ENCODE data around the gene ADCY1.

The ADCY1 gene

DNA sequence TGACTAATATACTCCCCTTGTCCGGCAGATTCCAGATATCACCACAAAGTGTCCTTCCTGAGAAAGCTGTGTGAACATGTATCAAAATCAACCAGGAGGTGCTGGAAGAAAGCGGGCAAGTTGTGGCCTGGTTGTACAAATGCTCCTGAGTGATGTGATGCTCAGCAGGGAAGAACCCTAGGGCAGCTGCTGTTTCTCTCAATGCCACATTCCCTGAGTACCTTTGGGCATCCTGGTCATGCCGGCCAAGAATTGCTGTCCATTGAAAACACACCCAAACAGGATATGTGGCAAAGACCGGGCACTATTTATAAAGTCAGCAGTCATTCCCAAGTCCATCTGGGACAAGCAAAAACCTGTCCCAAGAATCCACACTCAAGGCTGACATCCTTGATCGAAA, 7.8 kb upstream of the ADCY1 start:
- Histone ChIP-seq H2AFZ (ENCODE audit: low read depth, low read length) (no peak overlapping the region), H3K4me2 (ENCODE audit: low read length) (no peak overlapping the region), H3K79me2 (ENCODE audit: low read length) (no peaks in the 10 kb centered on the region), H3K27me3 (ENCODE audit: low read depth, low read length) (no peaks in the 10 kb centered on the region), H3K9ac (ENCODE audit: low read length) (no peak overlapping the region), H3K4me1 (ENCODE audit: low read length) (no peaks in the 10 kb centered on the region), H4K20me1 (ENCODE audit: insufficient read depth, low read length) (no peaks in the 10 kb centered on the region), H3K27ac (ENCODE audit: low read length) (no peak overlapping the region), H3K9me3 (ENCODE audit: insufficient read depth, low read length) (no peaks in the 10 kb centered on the region), H3K36me3 (replicated peaks; ENCODE audit: low read depth, low read length) (no peaks in the 10 kb centered on the region), H3K4me3 (ENCODE audit: low read length) (no peak overlapping the region)
- no peak for TF ChIP-seq EZH2phosphoT487 (IDR thresholded peaks at IDR 0.05; ENCODE audit: low read depth)
- TF ChIP-seq CTCF (IDR thresholded peaks at IDR 0.05; ENCODE audit: low read depth, low read length), result no peak

DNA sequence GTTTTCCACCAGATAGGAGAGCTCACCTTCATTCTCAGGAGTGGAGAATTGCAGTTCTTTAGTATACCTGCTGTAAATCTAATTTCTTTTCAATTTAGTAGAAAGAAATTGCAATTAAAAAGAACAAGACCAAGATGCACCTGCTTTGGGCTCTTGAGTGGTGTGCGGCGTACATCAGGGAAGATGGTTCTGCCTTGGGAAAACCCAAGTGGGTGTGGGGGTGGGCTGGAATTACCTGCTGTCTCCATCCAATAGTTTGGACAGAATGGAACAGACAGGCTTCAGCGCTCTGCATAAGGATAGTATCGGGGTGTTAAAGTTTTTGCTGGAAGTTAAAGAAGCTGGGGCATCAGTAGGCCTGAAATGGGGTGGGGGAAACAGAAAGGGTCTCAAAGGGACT, 7.2 kb upstream of the ADCY1 start:
- Histone ChIP-seq H3K27me3 (ENCODE audit: low read depth, low read length) (no peaks in the 10 kb centered on the region), H3K9me3 (ENCODE audit: insufficient read depth, low read length) (no peaks in the 10 kb centered on the region), H3K79me2 (ENCODE audit: low read length) (no peaks in the 10 kb centered on the region), H2AFZ (ENCODE audit: low read depth, low read length) (no peak overlapping the region), H3K4me1 (ENCODE audit: low read length) (no peaks in the 10 kb centered on the region), H4K20me1 (ENCODE audit: insufficient read depth, low read length) (no peaks in the 10 kb centered on the region), H3K4me2 (ENCODE audit: low read length) (no peak overlapping the region), H3K4me3 (ENCODE audit: low read length) (no peak overlapping the region), H3K36me3 (replicated peaks; ENCODE audit: low read depth, low read length) (no peaks in the 10 kb centered on the region), H3K9ac (ENCODE audit: low read length) (no peak overlapping the region), H3K27ac (ENCODE audit: low read length) (no peak overlapping the region)
- TF ChIP-seq CTCF (IDR thresholded peaks at IDR 0.05; ENCODE audit: low read depth, low read length) (no peak), EZH2phosphoT487 (IDR thresholded peaks at IDR 0.05; ENCODE audit: low read depth) (no peak)

- Histone ChIP-seq H3K9ac (ENCODE audit: low read length) (no peak overlapping the region), H3K27ac (ENCODE audit: low read length) (no peak overlapping the region), H3K9me3 (ENCODE audit: insufficient read depth, low read length) (no peaks in the 10 kb centered on the region), H3K4me1 (ENCODE audit: low read length) (no peaks in the 10 kb centered on the region), H3K4me2 (ENCODE audit: low read length) (no peak overlapping the region), H4K20me1 (ENCODE audit: insufficient read depth, low read length) (no peaks in the 10 kb centered on the region), H3K4me3 (ENCODE audit: low read length) (no peak overlapping the region), H3K36me3 (replicated peaks; ENCODE audit: low read depth, low read length) (no peaks in the 10 kb centered on the region), H3K79me2 (ENCODE audit: low read length) (no peaks in the 10 kb centered on the region), H2AFZ (ENCODE audit: low read depth, low read length) (no peak overlapping the region), H3K27me3 (ENCODE audit: low read depth, low read length) (peaks cover 3% of the 10 kb centered on the region; the same call in 1 of the 2 replicates)
- TF ChIP-seq CTCF (IDR thresholded peaks at IDR 0.05; ENCODE audit: low read depth, low read length) (no peak), EZH2phosphoT487 (IDR thresholded peaks at IDR 0.05; ENCODE audit: low read depth) (no peak)
Observed at GRCh38 chr7:45567713-45568112, 6.5 kb upstream of the ADCY1 start.

DNA sequence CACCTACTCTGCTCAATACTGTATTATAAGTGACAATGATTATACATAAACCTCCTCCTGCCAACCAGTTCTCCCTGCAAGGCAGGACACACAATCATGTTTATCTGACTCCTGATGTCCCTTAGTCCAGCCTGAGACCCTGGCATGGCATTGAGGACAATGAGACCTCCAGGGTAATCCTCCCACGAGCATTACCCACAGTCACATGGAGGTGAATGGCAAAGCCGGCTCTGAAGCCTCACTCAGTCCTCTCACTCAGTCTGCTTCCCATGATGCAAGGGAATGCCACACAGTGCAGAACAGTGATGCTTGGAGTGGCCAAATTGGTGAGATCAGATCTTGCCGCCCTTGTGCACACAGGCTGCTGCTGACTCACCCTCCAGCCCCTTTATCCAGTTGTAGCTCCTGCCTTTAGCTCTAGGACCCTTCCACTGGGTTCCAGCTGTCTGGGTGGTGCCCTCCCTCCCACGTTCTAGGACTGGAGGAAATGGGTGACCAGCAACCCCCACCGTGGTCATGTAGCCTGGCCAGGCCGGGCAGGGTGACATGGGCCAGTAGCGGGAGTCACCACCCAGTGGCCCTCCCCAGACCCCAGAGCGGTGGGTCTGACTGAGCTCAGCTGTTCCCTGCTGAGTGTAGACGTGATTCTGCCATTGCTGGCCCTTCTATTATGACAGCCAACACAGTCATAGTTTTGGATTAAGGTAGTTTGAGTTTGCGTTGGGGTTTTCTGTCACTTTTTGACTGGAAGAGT, 5.5 kb upstream of the ADCY1 start:
- peaks cover 7% of the 10 kb centered on the region; the same call in 1 of the 2 replicates for H3K27me3 ChIP-seq (ENCODE audit: low read depth, low read length)
- H3K4me2 ChIP-seq (ENCODE audit: low read length), result no peak overlapping the region
- no peaks in the 10 kb centered on the region for H3K79me2 ChIP-seq (ENCODE audit: low read length)
- no peaks in the 10 kb centered on the region for H4K20me1 ChIP-seq (ENCODE audit: insufficient read depth, low read length)
- H2AFZ ChIP-seq (ENCODE audit: low read depth, low read length), result no peak overlapping the region
- no peak overlapping the region for H3K9ac ChIP-seq (ENCODE audit: low read length)
- no peak for TF ChIP-seq EZH2phosphoT487 (IDR thresholded peaks at IDR 0.05; ENCODE audit: low read depth)
- no peak for TF ChIP-seq CTCF (IDR thresholded peaks at IDR 0.05; ENCODE audit: low read depth, low read length)
- H3K9me3 ChIP-seq (ENCODE audit: insufficient read depth, low read length), result no peaks in the 10 kb centered on the region
- no peak overlapping the region for H3K4me3 ChIP-seq (ENCODE audit: low read length)
- H3K4me1 ChIP-seq (ENCODE audit: low read length), result peaks cover 1% of the 10 kb centered on the region; the same call in 1 of the 2 replicates
- H3K27ac ChIP-seq (ENCODE audit: low read length), result no peak overlapping the region
- H3K36me3 ChIP-seq (replicated peaks; ENCODE audit: low read depth, low read length), result no peaks in the 10 kb centered on the region

Measured in OCI-LY3 (cell line).